Endometrium (tissue), 2 donors: Measurements from ENCODE around the gene DEFB113.
"Not testable (repeated sequence)": the region's sequence is repeated elsewhere in the genome, so short reads cannot be mapped to it uniquely, and the experiment has no call there.

Experiments used
- FAIRE-seq: peaks from 2 replicates; lab custom pipeline; 2012; peaks lifted over from hg19 to GRCh38; lab: Jason Lieb, UNC
- donor health status: control.
- donor health status: control.

Gene DEFB113

GRCh38 chr6:49969605-49970004 is at the start of gene DEFB113:
DEFB113 (minus strand) TSS chr6:49969625; CDS start chr6:49969625, 0 bp downstream.
- FAIRE-seq = no peak

- FAIRE-seq = no peak
These were observed 38.4 kb upstream of the DEFB113 start for GRCh38 chr6:50007819-50008218.

GRCh38 chr6:50003139-50003538 is 33.7 kb upstream of the DEFB113 start:
- no peak for FAIRE-seq

- FAIRE-seq = no peak
These were observed 25.9 kb upstream of the DEFB113 start for GRCh38 chr6:49995278-49995677.

GRCh38 chr6:49988900-49989299 is 19.5 kb upstream of the DEFB113 start:
- no peak for FAIRE-seq

GRCh38 chr6:49987749-49988148 is 18.3 kb upstream of the DEFB113 start:
- no peak for FAIRE-seq

GRCh38 chr6:49986551-49986950 is 17.1 kb upstream of the DEFB113 start:
- no peak for FAIRE-seq

GRCh38 chr6:49982046-49982445 is 12.6 kb upstream of the DEFB113 start:
- FAIRE-seq = no peak

GRCh38 chr6:49980898-49981297 is 11.5 kb upstream of the DEFB113 start:
- no peak for FAIRE-seq

- no peak for FAIRE-seq
These were observed 10.2 kb upstream of the DEFB113 start for GRCh38 chr6:49979584-49979983.

GRCh38 chr6:49978332-49979226 is 9.2 kb upstream of the DEFB113 start:
- FAIRE-seq = no peak

GRCh38 chr6:49966823-49967222 is 2.6 kb downstream of the DEFB113 start:
- FAIRE-seq = no peak

- FAIRE-seq = no peak
These were observed 3.1 kb downstream of the DEFB113 start for GRCh38 chr6:49966334-49966733.

- FAIRE-seq = no peak
These were observed 5.4 kb downstream of the DEFB113 start, which contains the start of gene DEFB114 for GRCh38 chr6:49964064-49964463. DEFB114 (minus strand) TSS chr6:49964164; CDS start chr6:49964105, 59 bp downstream.

GRCh38 chr6:49958180-49958579 is 11.2 kb downstream of the DEFB113 start:
- FAIRE-seq = no peak

- no peak for FAIRE-seq
These were observed 13.6 kb downstream of the DEFB113 start for GRCh38 chr6:49955847-49956246.

GRCh38 chr6:49951926-49952325 is 17.5 kb downstream of the DEFB113 start:
- FAIRE-seq = no peak

GRCh38 chr6:49950415-49950751 is 19.0 kb downstream of the DEFB113 start:
- no peak for FAIRE-seq

GRCh38 chr6:49949062-49949461 is 20.4 kb downstream of the DEFB113 start:
- FAIRE-seq = no peak

GRCh38 chr6:49946835-49947234 is 22.6 kb downstream of the DEFB113 start:
- FAIRE-seq = no peak

GRCh38 chr6:49944068-49944467 is 25.4 kb downstream of the DEFB113 start:
- not testable (repeated sequence) for FAIRE-seq

GRCh38 chr6:49939993-49940498 is 29.4 kb downstream of the DEFB113 start:
- FAIRE-seq = no peak

GRCh38 chr6:49937811-49938210 is 31.6 kb downstream of the DEFB113 start:
- no peak for FAIRE-seq

- FAIRE-seq = no peak
These were observed 32.4 kb downstream of the DEFB113 start for GRCh38 chr6:49937017-49937416.
